ENCODE measurements around the gene CDRT4. TPM values are rescaled to one million over a fixed set of nuclear protein-coding genes. Genes with fewer than 3 reads are reported as not detected.

The CDRT4 gene
- 1.6 and 5.9 TPM in 2 replicates for polyA plus RNA-seq (2011; rRNA removed)
- 3.3 and 3.9 TPM in 2 replicates for polyA minus RNA-seq (2011; rRNA and poly(A)+ RNA removed)

- H3K4me3 ChIP-seq (ENCODE audit: low read depth, low read length): no peak within 1 kb of the TSS
- H3K27me3 ChIP-seq (ENCODE audit: control insufficient read depth, insufficient read depth, low read length): no peaks in the 10 kb centered on the region
- no peaks in the 10 kb centered on the region for H3K36me3 ChIP-seq (ENCODE audit: control insufficient read depth, insufficient read depth, low read length)
- TF ChIP-seq, protein P1, sequence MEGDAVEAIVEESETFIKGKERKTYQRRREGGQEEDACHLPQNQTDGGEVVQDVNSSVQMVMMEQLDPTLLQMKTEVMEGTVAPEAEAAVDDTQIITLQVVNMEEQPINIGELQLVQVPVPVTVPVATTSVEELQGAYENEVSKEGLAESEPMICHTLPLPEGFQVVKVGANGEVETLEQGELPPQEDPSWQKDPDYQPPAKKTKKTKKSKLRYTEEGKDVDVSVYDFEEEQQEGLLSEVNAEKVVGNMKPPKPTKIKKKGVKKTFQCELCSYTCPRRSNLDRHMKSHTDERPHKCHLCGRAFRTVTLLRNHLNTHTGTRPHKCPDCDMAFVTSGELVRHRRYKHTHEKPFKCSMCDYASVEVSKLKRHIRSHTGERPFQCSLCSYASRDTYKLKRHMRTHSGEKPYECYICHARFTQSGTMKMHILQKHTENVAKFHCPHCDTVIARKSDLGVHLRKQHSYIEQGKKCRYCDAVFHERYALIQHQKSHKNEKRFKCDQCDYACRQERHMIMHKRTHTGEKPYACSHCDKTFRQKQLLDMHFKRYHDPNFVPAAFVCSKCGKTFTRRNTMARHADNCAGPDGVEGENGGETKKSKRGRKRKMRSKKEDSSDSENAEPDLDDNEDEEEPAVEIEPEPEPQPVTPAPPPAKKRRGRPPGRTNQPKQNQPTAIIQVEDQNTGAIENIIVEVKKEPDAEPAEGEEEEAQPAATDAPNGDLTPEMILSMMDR (IDR thresholded peaks at IDR 0.05; ENCODE audit: insufficient read depth, low read depth, low read length): no peak
- no peak for DNase-seq (ENCODE audit: low read depth)
- ChIA-PET POLR2A (no interaction called here), CTCF (interaction anchor here (0.9 to 1.1 kb wide), 2 partner anchors 35 to 211 kb away, joined by 3 to 4 read pairs; no protein-coding TSS in a partner anchor)
Observed at GRCh38 chr17:15467592-15467991, at the start of gene CDRT4. Gene CDRT4, minus strand, starts transcription at chr17:15467621. Its CDS starts 27,383 bp downstream, at chr17:15440238.

DNA sequence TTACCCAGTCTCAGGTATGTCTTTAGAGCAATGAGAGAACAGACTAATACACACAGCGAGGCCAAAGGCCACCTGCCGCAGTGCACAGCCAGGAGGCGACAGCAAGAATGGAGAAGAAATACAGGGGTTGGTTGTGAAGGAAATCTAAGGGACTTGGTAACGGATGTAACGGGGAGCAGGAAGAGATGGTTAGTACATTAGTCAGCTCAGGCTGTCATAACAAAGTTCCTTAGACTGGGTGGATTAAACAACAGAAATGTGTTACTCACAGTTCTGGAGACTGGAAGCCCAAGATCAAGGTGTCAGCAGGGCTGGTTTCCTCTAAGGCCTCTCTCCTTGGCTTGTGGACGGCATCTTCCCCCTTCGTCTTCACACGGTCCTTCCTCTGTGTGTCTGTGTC is 48.7 kb upstream of the CDRT4 start:
- Histone ChIP-seq H3K4me3 (ENCODE audit: low read depth, low read length) (no peak overlapping the region), H3K36me3 (ENCODE audit: control insufficient read depth, insufficient read depth, low read length) (no peaks in the 10 kb centered on the region; the same call in 1 of the 2 replicates), H3K27me3 (ENCODE audit: control insufficient read depth, insufficient read depth, low read length) (no peaks in the 10 kb centered on the region)
- POLR2A ChIA-PET: no interaction called here
- TF ChIP-seq, protein P1 (IDR thresholded peaks at IDR 0.05; ENCODE audit: insufficient read depth, low read depth, low read length): no peak
- DNase-seq (ENCODE audit: low read depth): no peak
- CTCF ChIA-PET: interaction anchor here (1.6 kb wide), 1 partner anchor 13 kb away, joined by 6 read pairs; no protein-coding TSS in a partner anchor

DNA sequence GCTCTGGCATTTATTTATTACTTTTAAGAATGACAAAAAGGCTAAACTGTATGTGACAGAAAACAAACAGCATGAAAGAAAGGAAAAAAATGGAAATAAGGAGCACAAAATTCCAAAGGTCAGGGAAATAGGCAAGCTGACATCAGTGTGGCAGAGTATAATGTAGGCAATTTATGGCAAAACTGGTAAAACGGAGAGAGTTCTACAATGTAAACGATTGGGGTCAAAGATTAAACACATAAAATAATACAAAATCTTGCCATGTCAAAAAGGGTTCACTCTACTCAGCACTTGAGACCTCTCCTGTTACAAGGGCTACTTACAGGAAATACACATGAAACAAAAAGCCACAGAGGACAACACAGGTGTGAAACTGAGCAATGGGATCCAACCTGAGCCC is 47.0 kb upstream of the CDRT4 start:
- Histone ChIP-seq H3K36me3 (ENCODE audit: control insufficient read depth, insufficient read depth, low read length) (no peaks in the 10 kb centered on the region; the same call in 1 of the 2 replicates), H3K4me3 (ENCODE audit: low read depth, low read length) (no peak overlapping the region), H3K27me3 (ENCODE audit: control insufficient read depth, insufficient read depth, low read length) (no peaks in the 10 kb centered on the region)
- TF ChIP-seq, protein P1 (IDR thresholded peaks at IDR 0.05; ENCODE audit: insufficient read depth, low read depth, low read length): no peak
- DNase-seq (ENCODE audit: low read depth): no peak
- ChIA-PET CTCF (interaction anchor here (1.3 to 2.4 kb wide), 3 partner anchors 12 to 257 kb away, joined by 4 to 13 read pairs (median 12); no protein-coding TSS in a partner anchor), POLR2A (no interaction called here)

DNA sequence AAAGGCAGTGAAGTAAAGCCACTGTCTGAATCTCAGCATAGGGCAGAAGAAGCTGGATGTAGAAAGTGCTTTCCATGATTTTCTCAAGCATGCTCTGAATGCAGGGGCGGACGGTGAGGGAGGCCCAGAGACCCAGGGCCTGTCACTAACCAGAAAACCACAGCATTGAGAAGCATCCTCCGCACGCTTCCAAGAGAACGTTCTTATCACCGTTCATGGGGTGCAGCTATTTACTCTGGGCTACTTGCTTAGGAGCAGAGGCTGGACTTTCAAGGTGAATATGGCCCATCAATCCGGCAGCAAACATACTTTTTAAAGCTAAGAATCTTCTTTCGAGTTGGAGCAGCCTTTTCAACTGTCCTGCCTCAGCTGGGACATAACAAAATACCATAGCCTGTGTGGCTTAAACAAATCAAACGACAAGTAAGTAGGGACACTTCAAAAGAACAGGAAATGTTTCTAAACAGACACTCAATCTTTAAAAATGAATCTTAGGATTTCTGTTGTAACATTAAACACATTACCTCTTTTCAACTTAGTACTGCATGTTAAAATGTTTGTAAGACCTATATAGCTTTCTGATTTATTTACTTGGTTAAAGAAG is 46.5 kb upstream of the CDRT4 start:
- Histone ChIP-seq H3K4me3 (ENCODE audit: low read depth, low read length) (no peak overlapping the region), H3K36me3 (ENCODE audit: control insufficient read depth, insufficient read depth, low read length) (no peaks in the 10 kb centered on the region; the same call in 1 of the 2 replicates), H3K27me3 (ENCODE audit: control insufficient read depth, insufficient read depth, low read length) (no peaks in the 10 kb centered on the region)
- ChIA-PET CTCF (interaction anchor here (0.9 to 2.4 kb wide), 6 partner anchors 11 to 266 kb away, joined by 3 to 13 read pairs (median 4); no protein-coding TSS in a partner anchor), POLR2A (no interaction called here)
- TF ChIP-seq, protein P1 (IDR thresholded peaks at IDR 0.05; ENCODE audit: insufficient read depth, low read depth, low read length): no peak
- no peak for DNase-seq (ENCODE audit: low read depth)

GRCh38 chr17:15513058-15513791 is 45.8 kb upstream of the CDRT4 start:
- no peaks in the 10 kb centered on the region; the same call in 1 of the 2 replicates for H3K36me3 ChIP-seq (ENCODE audit: control insufficient read depth, insufficient read depth, low read length)
- no peaks in the 10 kb centered on the region for H3K27me3 ChIP-seq (ENCODE audit: control insufficient read depth, insufficient read depth, low read length)
- DNase-seq (ENCODE audit: low read depth): no peak
- POLR2A ChIA-PET: no interaction called here
- no peak overlapping the region for H3K4me3 ChIP-seq (ENCODE audit: low read depth, low read length)
- TF ChIP-seq, protein P1 (IDR thresholded peaks at IDR 0.05; ENCODE audit: insufficient read depth, low read depth, low read length): no peak
- CTCF ChIA-PET: interaction anchor here (0.9 to 2.4 kb wide), 6 partner anchors 11 to 265 kb away, joined by 3 to 13 read pairs (median 4); no protein-coding TSS in a partner anchor
